ENCODE data around the gene CD22.

CD22 gene

DNA sequence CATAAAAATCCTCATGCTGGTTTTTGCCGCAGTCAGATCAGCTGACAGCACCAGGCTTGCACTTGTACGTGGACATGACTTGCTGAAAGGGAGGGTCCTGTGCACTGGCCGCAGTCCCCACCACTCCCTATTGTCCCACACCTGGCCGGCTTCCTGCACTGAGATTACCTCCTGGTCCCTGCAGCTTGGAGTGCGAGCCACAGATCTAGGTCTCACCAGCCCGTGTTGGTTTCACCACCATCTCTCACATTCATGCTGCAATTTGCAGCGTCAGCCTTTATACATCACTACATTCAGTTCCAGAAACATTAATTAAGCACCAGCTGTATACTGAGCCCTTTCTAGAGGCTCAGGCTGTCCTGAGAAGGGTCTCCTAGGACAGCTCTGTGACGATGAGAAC lies 15.0 kb upstream of the CD22 start:
- DNase-seq (ENCODE audit: low spot score) = no peak

- DNase-seq (ENCODE audit: low spot score) = no peak
Measured at GRCh38 chr19:35314858-35315470, 14.0 kb upstream of the CD22 start.

DNA sequence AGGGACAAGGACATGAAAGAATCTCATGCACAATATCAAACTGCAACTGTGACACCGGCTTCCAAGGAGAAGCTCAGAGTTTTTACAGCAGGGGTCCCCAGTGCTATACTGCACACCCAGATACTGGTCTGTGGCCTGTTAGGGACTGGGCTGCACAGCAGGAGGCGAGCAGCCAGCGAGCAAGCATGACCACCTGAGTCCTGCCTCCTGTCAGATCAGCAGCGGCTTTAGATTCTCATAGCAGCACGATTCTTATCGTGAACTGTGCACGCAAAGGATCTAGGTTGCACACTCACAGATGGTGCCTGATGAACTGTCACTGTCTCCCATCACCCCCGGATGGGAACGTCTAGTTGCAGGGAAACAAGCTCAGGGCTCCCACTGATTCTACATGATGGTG lies 13.1 kb upstream of the CD22 start:
- DNase-seq (ENCODE audit: low spot score) = peak; percentile 41

GRCh38 chr19:35316560-35316959 lies 12.4 kb upstream of the CD22 start:
- DNase-seq (ENCODE audit: low spot score) = no peak

DNA sequence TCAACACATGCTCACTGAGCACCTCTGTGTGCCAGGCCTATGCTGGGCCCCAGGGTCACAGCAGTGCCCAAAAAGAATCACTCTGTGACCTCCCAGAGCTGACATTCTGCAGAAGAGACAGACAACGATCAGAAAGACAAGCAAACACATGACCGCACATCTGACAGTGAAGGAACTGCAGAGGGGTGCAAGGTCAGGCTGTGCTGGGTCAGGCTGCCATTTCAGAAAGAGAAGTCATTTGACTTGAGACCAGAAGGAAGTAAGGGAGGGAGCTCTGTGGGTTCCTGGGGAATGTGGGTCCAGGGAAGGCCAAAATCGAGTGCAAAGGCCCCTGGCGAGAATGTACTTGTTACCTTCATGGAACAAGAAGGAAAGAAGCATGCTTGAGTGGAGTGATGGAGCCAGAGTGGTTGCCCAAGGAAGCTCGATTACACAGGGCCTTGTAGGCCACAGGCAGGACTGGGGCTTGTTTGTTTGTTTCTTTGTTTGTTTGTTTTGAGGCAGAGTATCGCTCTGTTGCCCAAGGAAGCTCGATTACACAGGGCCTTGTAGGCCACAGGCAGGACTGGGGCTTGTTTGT lies 11.4 kb upstream of the CD22 start:
- DNase-seq (ENCODE audit: low spot score) = no peak

GRCh38 chr19:35318679-35319448 lies 10.1 kb upstream of the CD22 start:
- no peak for DNase-seq (ENCODE audit: low spot score)

- peak; percentile 63 for DNase-seq (ENCODE audit: low spot score)
Measured at GRCh38 chr19:35320065-35320713, 8.8 kb upstream of the CD22 start.

- peak; percentile 30 for DNase-seq (ENCODE audit: low spot score)
Measured at GRCh38 chr19:35321291-35321690, 7.7 kb upstream of the CD22 start.

GRCh38 chr19:35322014-35322413 lies 7.0 kb upstream of the CD22 start:
- DNase-seq (ENCODE audit: low spot score) = no peak

- no peak for DNase-seq (ENCODE audit: low spot score)
Measured at GRCh38 chr19:35327642-35328041, 1.3 kb upstream of the CD22 start.

DNA sequence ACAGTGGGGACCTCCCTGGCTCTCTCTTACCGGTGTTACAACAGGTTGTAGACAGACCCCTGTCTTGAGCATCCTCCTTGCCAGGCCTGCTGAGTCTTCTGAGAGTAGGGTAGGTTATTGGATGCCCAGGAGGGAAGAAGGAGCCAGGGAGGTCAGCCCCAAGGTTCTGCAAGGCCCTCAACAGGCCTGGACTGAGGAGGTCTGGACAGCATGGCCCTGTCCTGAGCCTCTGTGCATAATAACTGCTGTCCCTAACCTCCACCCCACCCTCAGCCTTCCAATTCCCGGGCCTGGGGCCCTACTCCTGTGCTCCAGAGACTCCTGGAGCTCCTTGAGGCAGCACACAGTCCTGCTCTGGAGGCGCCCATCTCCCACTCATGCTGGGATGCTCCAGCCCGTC lies 336 bp downstream of the CD22 start:
- no peak for DNase-seq (ENCODE audit: low spot score)

- peak; percentile 97 for DNase-seq (ENCODE audit: low spot score)
Measured at GRCh38 chr19:35330475-35330874, 1.5 kb downstream of the CD22 start.

- peak; percentile 55 for DNase-seq (ENCODE audit: low spot score)
Measured at GRCh38 chr19:35331551-35332214, 2.7 kb downstream of the CD22 start.

- DNase-seq (ENCODE audit: low spot score) = no peak
Measured at GRCh38 chr19:35332817-35333216, 3.8 kb downstream of the CD22 start.

GRCh38 chr19:35334144-35334753 lies 5.3 kb downstream of the CD22 start:
- DNase-seq (ENCODE audit: low spot score) = no peak

DNA sequence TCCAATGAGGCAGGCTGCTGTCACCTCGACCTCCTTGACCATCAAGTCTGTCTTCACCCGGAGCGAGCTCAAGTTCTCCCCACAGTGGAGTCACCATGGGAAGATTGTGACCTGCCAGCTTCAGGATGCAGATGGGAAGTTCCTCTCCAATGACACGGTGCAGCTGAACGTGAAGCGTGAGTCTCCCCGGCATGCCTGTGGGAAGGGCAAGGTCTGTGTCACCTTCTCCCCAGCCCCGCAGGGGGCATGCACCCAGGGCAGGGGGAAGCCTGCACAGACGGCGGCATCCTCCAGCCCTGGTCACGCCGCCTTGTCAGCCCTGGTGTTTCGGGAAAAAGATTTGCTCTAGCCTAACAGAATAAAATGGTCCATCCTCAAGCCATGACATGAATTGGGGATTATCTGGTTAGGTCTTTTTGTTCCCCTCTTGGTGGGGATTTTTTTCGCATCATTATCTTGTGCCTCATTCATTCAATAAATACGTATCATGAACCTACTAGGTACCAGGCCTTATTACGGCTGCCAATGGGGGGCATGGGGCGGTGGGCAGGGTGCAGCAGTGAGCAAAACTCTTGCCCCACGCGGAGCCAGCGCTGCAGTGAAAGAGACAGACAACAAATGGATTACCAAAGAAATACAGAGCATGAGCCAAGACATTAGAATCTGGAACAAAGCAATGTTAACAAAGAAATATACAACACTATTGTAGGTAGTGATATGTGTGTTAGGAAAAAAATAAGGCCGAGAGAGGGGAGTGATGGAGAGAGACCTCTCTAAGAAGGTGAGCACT lies 7.4 kb downstream of the CD22 start:
- no peak for DNase-seq (ENCODE audit: low spot score)

GRCh38 chr19:35337097-35337983 lies 8.4 kb downstream of the CD22 start:
- no peak for DNase-seq (ENCODE audit: low spot score)

DNA sequence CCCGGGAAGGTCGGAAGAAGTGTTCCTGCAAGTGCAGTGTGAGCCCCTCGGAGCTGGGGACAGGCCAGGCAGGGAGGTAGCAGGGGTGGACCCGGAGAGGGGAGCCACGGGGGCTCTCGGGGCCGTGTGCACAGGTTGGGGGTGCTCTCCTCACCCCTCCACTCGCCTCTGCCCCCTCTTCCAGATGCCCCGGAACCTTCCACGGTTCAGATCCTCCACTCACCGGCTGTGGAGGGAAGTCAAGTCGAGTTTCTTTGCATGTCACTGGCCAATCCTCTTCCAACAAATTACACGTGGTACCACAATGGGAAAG lies 9.0 kb downstream of the CD22 start:
- DNase-seq (ENCODE audit: low spot score) = no peak

DNA sequence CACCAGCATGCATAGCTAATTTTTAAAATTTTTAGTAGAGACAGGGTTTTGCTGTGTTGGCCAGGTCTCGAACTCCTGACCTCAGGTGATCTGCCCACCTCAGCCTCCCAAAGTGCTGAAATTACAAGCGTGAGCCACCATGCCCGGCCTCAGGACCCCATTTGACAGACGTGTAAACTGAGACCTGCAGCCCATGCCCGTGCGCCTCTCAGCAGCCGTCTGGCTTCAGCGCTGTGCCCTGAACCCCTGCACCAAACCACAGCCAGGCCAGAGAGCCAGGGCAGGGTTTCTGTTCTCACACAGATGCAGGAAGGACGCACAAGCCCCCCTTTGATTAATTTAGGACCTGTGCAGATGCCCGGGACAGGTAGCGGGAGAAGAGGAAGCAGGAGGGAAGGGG lies 11.4 kb downstream of the CD22 start:
- no peak for DNase-seq (ENCODE audit: low spot score)

DNA sequence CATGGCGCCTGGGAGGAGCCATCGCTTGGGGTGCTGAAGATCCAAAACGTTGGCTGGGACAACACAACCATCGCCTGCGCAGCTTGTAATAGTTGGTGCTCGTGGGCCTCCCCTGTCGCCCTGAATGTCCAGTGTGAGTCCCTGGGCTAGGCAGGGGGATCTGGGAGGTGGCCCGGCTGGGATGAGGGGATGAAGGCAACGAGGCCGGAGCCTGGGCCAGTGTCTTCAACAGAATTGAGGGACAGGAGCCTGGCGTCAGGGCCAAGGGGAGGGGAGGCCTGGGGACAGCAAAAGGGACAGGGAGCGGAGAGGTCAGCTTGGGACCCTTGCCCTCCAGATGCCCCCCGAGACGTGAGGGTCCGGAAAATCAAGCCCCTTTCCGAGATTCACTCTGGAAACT lies 12.0 kb downstream of the CD22 start:
- DNase-seq (ENCODE audit: low spot score) = no peak

Data from NAMALWA (cell line).